Liver (tissue), 9 donors: ENCODE data around the gene WIPI1. TPM values are rescaled to one million over a fixed set of nuclear protein-coding genes. Genes with fewer than 3 reads are reported as not detected.

Source experiments
- DNase-seq: peaks from one replicate; pipeline ENCODE4 v3.0.0-alpha.2; 2017; ENCODE audit warnings: low spot score
- H3K27ac ChIP-seq, 2 donors: one replicate each; pipeline ENCODE4 v1.7.0; 2013; ENCODE audit warnings: inconsistent platforms in 2 of 2, low read length in 2 of 2, control low read depth in 1 of 2, low read depth in 1 of 2, mild to moderate bottlenecking in 1 of 2
- H3K27me3 ChIP-seq, 4 donors: one replicate each; pipeline versions ENCODE4 v1.6.1 to v1.7.0; 2013; ENCODE audit warnings: low read length in 3 of 4, inconsistent platforms in 1 of 4, mild to moderate bottlenecking in 1 of 4, moderate library complexity in 1 of 4; ENCODE audit not compliant: control insufficient read depth in 4 of 4, insufficient read depth in 4 of 4
- H3K36me3 ChIP-seq, 4 donors: one replicate each; pipeline versions ENCODE4 v1.6.1 to v1.7.0; 2013; ENCODE audit warnings: low read length in 3 of 4, mild to moderate bottlenecking in 3 of 4, low read depth in 1 of 4, moderate library complexity in 1 of 4; ENCODE audit not compliant: control insufficient read depth in 4 of 4, insufficient read depth in 3 of 4
- H3K4me1 ChIP-seq, 4 donors: one replicate each; pipeline versions ENCODE4 v1.6.1 to v1.7.0; 2013; ENCODE audit warnings: low read length in 3 of 4, mild to moderate bottlenecking in 3 of 4, moderate library complexity in 1 of 4; ENCODE audit not compliant: control insufficient read depth in 4 of 4, insufficient read depth in 4 of 4
- H3K4me3 ChIP-seq, 3 donors: one replicate each; pipeline versions ENCODE4 v1.6.1 to v1.7.0; 2013; ENCODE audit warnings: low read length in 3 of 3, control low read depth in 1 of 3, low read depth in 1 of 3, mild to moderate bottlenecking in 1 of 3
- H3K9ac ChIP-seq, 2 donors: one replicate each; pipeline ENCODE4 v1.7.0; 2013; ENCODE audit warnings: low read length in 2 of 2, mild to moderate bottlenecking in 2 of 2, moderate library complexity in 2 of 2, control low read depth in 1 of 2, low read depth in 1 of 2
- H3K9me3 ChIP-seq, 4 donors: one replicate each; pipeline versions ENCODE4 v1.6.1 to v1.7.0; 2013; ENCODE audit warnings: low read length in 3 of 4; ENCODE audit not compliant: control insufficient read depth in 4 of 4
- ATF3 ChIP-seq: IDR thresholded peaks from 2 replicates; pipeline ENCODE4 v1.6.1; 2016; ENCODE audit warnings: antibody characterized with exemption
- CTCF ChIP-seq: fragments of 150-350 bp; IDR thresholded peaks from 2 replicates; pipeline ENCODE4 v1.5.1; 2017; ENCODE audit warnings: improper control_type of control experiment, low read depth, low read length; ENCODE audit not compliant: missing input control
- EGR1 ChIP-seq, 2 donors: IDR thresholded peaks; 2 replicates each; pipeline ENCODE4 v1.6.1; 2016 to 2018; ENCODE audit warnings: antibody characterized with exemption in 2 of 2, low read depth in 2 of 2
- FOXA1 ChIP-seq: IDR thresholded peaks from 2 replicates; pipeline ENCODE4 v1.6.1; 2016; ENCODE audit warnings: antibody characterized with exemption
- FOXA2 ChIP-seq: IDR thresholded peaks from 2 replicates; pipeline ENCODE4 v1.6.1; 2016; ENCODE audit warnings: antibody characterized with exemption
- GABPA ChIP-seq, 2 donors: IDR thresholded peaks in 1 of 2; conservative IDR thresholded peaks in 1 of 2; 2 replicates each; pipeline ENCODE4 v1.6.1; 2016; ENCODE audit warnings: antibody characterized with exemption in 2 of 2, mild to moderate bottlenecking in 1 of 2, moderate library complexity in 1 of 2
- HNF4A ChIP-seq, 2 donors: conservative IDR thresholded peaks; 2 replicates each; pipeline ENCODE4 v1.6.1; 2016; ENCODE audit warnings: antibody characterized with exemption in 2 of 2, mild to moderate bottlenecking in 2 of 2
- HNF4G ChIP-seq: IDR thresholded peaks from 2 replicates; pipeline ENCODE4 v1.6.1; 2016; ENCODE audit warnings: antibody characterized with exemption
- JUND ChIP-seq, 2 donors: IDR thresholded peaks; 2 replicates each; pipeline ENCODE4 v1.6.1; 2016; ENCODE audit warnings: antibody characterized with exemption in 2 of 2
- MAX ChIP-seq: IDR thresholded peaks from 2 replicates; pipeline ENCODE4 v1.6.1; 2016; ENCODE audit warnings: antibody characterized with exemption
- NR2F2 ChIP-seq: IDR thresholded peaks from 2 replicates; pipeline ENCODE4 v1.6.1; 2016; ENCODE audit warnings: antibody characterized with exemption
- RAD21 ChIP-seq, 2 donors: IDR thresholded peaks; 2 replicates each; pipeline ENCODE4 v1.6.1; 2016; ENCODE audit warnings: antibody characterized with exemption in 2 of 2, mild to moderate bottlenecking in 2 of 2
- RXRA ChIP-seq, 2 donors: IDR thresholded peaks; 2 replicates each; pipeline ENCODE4 v1.6.1; 2017 to 2018; ENCODE audit warnings: antibody characterized with exemption in 2 of 2, mild to moderate bottlenecking in 1 of 2
- SP1 ChIP-seq: IDR thresholded peaks from 2 replicates; pipeline ENCODE4 v1.6.1; 2018; ENCODE audit warnings: antibody characterized with exemption, mild to moderate bottlenecking
- TAF1 ChIP-seq: conservative IDR thresholded peaks from 2 replicates; pipeline ENCODE4 v1.6.1; 2016; ENCODE audit warnings: antibody characterized with exemption, mild to moderate bottlenecking
- YY1 ChIP-seq: IDR thresholded peaks from 2 replicates; pipeline ENCODE4 v1.6.1; 2016; ENCODE audit warnings: antibody characterized with exemption, mild to moderate bottlenecking
- ZBTB33 ChIP-seq: IDR thresholded peaks from 2 replicates; pipeline ENCODE4 v1.6.1; 2016; ENCODE audit warnings: antibody characterized with exemption
- WGBS: extraction: QIAGEN DNeasy Blood & Tissue Kit; methylation state at CpG from one replicate; pipeline ENCODE4 v1.1.7; 2013; 5-methylcytosine and 5-hydroxymethylcytosine counted together
- polyA plus RNA-seq, 2 donors: library from polyadenylated mRNA; stranded (reverse) in 1 of 2; unstranded in 1 of 2; fragments of 200-250 nt in 1 of 2; fragments of >200 nt in 1 of 2; fragmentation: Nextera tagmentation in 1 of 2; extraction: Ambion mirVana in 1 of 2; gene quantifications; one replicate each; pipeline versions ENCODE4 v1.2.1 to v1.2.3, GENCODE V29; 2013 to 2015
- total RNA-seq, 2 donors: library from RNA; depleted of rRNA; stranded (reverse); fragments of >200 nt; gene quantifications; one replicate each; pipeline ENCODE4 v1.2.3, GENCODE V29; 2014
- TF ChIP-seq, protein P1 (sequence below): IDR thresholded peaks from 2 replicates; pipeline ENCODE4 v1.6.1; 2016; ENCODE audit warnings: antibody characterized with exemption, mild to moderate bottlenecking
- donor health status: healthy.
- donor health status: healthy.
- donor health status: healthy.
- donor health status: healthy.
- donor health status: healthy.

Gene WIPI1
- total and polyA plus RNA-seq, 4 donors = 21.1 to 48.6 (median 29.8) TPM

- Histone ChIP-seq H3K27me3 (no peaks in the 10 kb centered on the region), H3K9me3 (no peaks in the 10 kb centered on the region), H3K4me1 (peaks cover 0 to 1% (median under 1%) of the 10 kb centered on the region in 4 donors), H3K4me3 (no peak overlapping the region), H3K27ac (no peak overlapping the region), H3K9ac (no peak overlapping the region), H3K36me3 (peaks cover 5 to 28% (median 16%) of the 10 kb centered on the region in 4 donors)
- no peak for DNase-seq
- TF ChIP-seq EGR1 (IDR thresholded peaks at IDR 0.05; ENCODE audit: low read depth in 2 of 2) = no peak
- TF ChIP-seq MAX = no peak
- no peak for TF ChIP-seq NR2F2
- TF ChIP-seq SP1 = no peak
- no peak for TF ChIP-seq CTCF
- no peak for TF ChIP-seq HNF4A (conservative IDR thresholded peaks at IDR 0.05)
- TF ChIP-seq RAD21 (IDR thresholded peaks at IDR 0.05) = no peak
- TF ChIP-seq JUND (IDR thresholded peaks at IDR 0.05) = no peak
- TF ChIP-seq RXRA (IDR thresholded peaks at IDR 0.05) = no peak
- no peak for TF ChIP-seq HNF4G
- TF ChIP-seq ATF3 = no peak
- TF ChIP-seq YY1 = no peak
- no peak for TF ChIP-seq FOXA2
- TF ChIP-seq TAF1 = no peak
- TF ChIP-seq ZBTB33 = no peak
- no peak for TF ChIP-seq GABPA (IDR thresholded peaks at IDR 0.05 in 1 of 2, conservative IDR thresholded peaks at IDR 0.05 in 1 of 2)
- TF ChIP-seq FOXA1 = no peak
- TF ChIP-seq, protein P1, sequence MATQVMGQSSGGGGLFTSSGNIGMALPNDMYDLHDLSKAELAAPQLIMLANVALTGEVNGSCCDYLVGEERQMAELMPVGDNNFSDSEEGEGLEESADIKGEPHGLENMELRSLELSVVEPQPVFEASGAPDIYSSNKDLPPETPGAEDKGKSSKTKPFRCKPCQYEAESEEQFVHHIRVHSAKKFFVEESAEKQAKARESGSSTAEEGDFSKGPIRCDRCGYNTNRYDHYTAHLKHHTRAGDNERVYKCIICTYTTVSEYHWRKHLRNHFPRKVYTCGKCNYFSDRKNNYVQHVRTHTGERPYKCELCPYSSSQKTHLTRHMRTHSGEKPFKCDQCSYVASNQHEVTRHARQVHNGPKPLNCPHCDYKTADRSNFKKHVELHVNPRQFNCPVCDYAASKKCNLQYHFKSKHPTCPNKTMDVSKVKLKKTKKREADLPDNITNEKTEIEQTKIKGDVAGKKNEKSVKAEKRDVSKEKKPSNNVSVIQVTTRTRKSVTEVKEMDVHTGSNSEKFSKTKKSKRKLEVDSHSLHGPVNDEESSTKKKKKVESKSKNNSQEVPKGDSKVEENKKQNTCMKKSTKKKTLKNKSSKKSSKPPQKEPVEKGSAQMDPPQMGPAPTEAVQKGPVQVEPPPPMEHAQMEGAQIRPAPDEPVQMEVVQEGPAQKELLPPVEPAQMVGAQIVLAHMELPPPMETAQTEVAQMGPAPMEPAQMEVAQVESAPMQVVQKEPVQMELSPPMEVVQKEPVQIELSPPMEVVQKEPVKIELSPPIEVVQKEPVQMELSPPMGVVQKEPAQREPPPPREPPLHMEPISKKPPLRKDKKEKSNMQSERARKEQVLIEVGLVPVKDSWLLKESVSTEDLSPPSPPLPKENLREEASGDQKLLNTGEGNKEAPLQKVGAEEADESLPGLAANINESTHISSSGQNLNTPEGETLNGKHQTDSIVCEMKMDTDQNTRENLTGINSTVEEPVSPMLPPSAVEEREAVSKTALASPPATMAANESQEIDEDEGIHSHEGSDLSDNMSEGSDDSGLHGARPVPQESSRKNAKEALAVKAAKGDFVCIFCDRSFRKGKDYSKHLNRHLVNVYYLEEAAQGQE = no peak
- 91% methylated on average over 3 of the region's 3 CpGs for WGBS
These were observed 34.0 kb downstream of the WIPI1 start for GRCh38 chr17:68423251-68423650.
